ENCODE data around the gene HDLBP. TPM values are rescaled to one million over a fixed set of nuclear protein-coding genes. Genes with fewer than 3 reads are reported as not detected.

HDLBP gene
- total and polyA plus RNA-seq, 2 of the 4 experiments (the other 2 are of a cell fraction), result 648 to 1,165 TPM

DNA sequence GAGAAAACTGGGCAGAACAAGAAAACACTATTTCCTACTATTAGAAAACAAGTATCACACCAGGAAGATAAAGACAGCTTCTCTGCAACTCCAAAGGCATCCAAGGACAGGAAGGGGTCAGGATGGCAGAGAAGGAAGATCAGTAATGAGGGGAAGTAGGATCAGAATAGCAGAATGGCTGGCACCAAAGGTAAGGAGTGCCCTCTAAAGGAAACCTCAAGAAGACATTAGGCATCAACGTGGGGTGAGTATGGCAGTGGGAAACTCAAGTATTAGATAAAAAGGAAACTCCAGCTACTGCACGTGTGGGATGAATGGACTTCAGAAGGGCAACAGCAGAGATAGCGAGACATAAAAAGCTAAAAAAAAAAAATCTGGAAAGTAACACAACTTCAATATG is 25.9 kb downstream of the HDLBP start:
- no CpG with 5 or more reads among the region's 3 CpGs for WGBS, 2 experiments (ENCODE audit: extremely low coverage in 2 of 2, insufficient read length in 1 of 2)
- CTCF ChIA-PET, result interaction anchor here (1.3 kb wide), 1 partner anchor 9 kb away, joined by 4 read pairs; no protein-coding TSS in a partner anchor
- Histone ChIP-seq H3K9me3 (ENCODE audit: control insufficient read depth, insufficient read depth, low read length) (no peaks in the 10 kb centered on the region), H3K9ac (ENCODE audit: low read depth, low read length) (no peak overlapping the region), H3K4me3 (ENCODE audit: insufficient read depth, low read depth, low read length) (no peak overlapping the region), H2AK5ac (ENCODE audit: low read depth, low read length) (no peak overlapping the region), H3K27ac (ENCODE audit: insufficient read depth, low read length) (no peak overlapping the region), H3K14ac (replicated peaks; ENCODE audit: low read depth, low read length) (no peak overlapping the region), H2BK120ac (ENCODE audit: low read depth, low read length) (no peak overlapping the region), H3K23ac (ENCODE audit: low read depth, low read length) (no peak overlapping the region), H3K18ac (ENCODE audit: low read depth, low read length) (no peak overlapping the region), H3K4me1 (ENCODE audit: control insufficient read depth, insufficient read depth, low read length) (peaks cover 3% of the 10 kb centered on the region; the same call in 1 of the 2 replicates), H2BK15ac (ENCODE audit: low read depth, low read length) (no peak overlapping the region), H2BK20ac (ENCODE audit: low read depth, low read length) (no peak overlapping the region), H3K4ac (ENCODE audit: low read depth, low read length) (no peak overlapping the region), H3K36me3 (ENCODE audit: control insufficient read depth, insufficient read depth, low read length) (peaks cover 1% of the 10 kb centered on the region), H3K9me1 (ENCODE audit: insufficient read depth, low read length) (peaks cover 36% of the 10 kb centered on the region), H3K79me1 (ENCODE audit: low read depth in 1 of 2, low read length in 2 of 2) (peaks cover 40 to 88% of the 10 kb centered on the region in 2 experiments), H2AK9ac (replicated peaks; ENCODE audit: low read depth, low read length, poor library complexity) (no peak overlapping the region), H2BK5ac (ENCODE audit: low read depth, low read length, poor library complexity, severe bottlenecking) (no peak overlapping the region), H3K56ac (ENCODE audit: extremely low read depth, insufficient read depth, low read length) (no peak overlapping the region), H3K27me3 (ENCODE audit: control insufficient read depth, insufficient read depth, low read length) (no peaks in the 10 kb centered on the region), H4K91ac (ENCODE audit: insufficient read depth, low read depth, low read length) (no peak overlapping the region), H4K8ac (ENCODE audit: low read depth in 2 of 2, low read length in 2 of 2) (no peak overlapping the region), H4K20me1 (ENCODE audit: insufficient read depth, low read length) (peaks cover 83% of the 10 kb centered on the region), H2AFZ (replicated peaks; ENCODE audit: low read length, poor library complexity) (no peak overlapping the region), H3K4me2 (ENCODE audit: low read depth, low read length) (no peak overlapping the region), H4K5ac (ENCODE audit: low read depth, low read length) (no peak overlapping the region)
- no TSS peak for BruUV-seq (replicated peaks)
- ATAC-seq (ENCODE audit: low read depth) (no peak), DNase-seq (no peak)
- dilution Hi-C loops (cut with HindIII; ENCODE audit: low sequenced_read_pairs, unreplicated experiment) (no loop called here), in situ Hi-C loops (cut with MboI; ENCODE audit: low sequenced_read_pairs) (no loop called here), intact Hi-C loops (cut with micrococcal nuclease) (no loop called here)
- TF ChIP-seq, protein P1, sequence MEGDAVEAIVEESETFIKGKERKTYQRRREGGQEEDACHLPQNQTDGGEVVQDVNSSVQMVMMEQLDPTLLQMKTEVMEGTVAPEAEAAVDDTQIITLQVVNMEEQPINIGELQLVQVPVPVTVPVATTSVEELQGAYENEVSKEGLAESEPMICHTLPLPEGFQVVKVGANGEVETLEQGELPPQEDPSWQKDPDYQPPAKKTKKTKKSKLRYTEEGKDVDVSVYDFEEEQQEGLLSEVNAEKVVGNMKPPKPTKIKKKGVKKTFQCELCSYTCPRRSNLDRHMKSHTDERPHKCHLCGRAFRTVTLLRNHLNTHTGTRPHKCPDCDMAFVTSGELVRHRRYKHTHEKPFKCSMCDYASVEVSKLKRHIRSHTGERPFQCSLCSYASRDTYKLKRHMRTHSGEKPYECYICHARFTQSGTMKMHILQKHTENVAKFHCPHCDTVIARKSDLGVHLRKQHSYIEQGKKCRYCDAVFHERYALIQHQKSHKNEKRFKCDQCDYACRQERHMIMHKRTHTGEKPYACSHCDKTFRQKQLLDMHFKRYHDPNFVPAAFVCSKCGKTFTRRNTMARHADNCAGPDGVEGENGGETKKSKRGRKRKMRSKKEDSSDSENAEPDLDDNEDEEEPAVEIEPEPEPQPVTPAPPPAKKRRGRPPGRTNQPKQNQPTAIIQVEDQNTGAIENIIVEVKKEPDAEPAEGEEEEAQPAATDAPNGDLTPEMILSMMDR (conservative IDR thresholded peaks at IDR 0.05; ENCODE audit: low read depth, low read length), result no peak
- no peak for TF ChIP-seq CEBPB (IDR thresholded peaks at IDR 0.05; ENCODE audit: low read depth, low read length)
- TF ChIP-seq MAZ (IDR thresholded peaks at IDR 0.05; ENCODE audit: borderline replicate concordance, low read depth, low read length), result no peak
- no peak for TF ChIP-seq RFX5 (IDR thresholded peaks at IDR 0.05; ENCODE audit: low read depth, low read length)
- TF ChIP-seq NFE2L2 (IDR thresholded peaks at IDR 0.05; ENCODE audit: low read depth, low read length), result no peak
- TF ChIP-seq, protein P2, sequence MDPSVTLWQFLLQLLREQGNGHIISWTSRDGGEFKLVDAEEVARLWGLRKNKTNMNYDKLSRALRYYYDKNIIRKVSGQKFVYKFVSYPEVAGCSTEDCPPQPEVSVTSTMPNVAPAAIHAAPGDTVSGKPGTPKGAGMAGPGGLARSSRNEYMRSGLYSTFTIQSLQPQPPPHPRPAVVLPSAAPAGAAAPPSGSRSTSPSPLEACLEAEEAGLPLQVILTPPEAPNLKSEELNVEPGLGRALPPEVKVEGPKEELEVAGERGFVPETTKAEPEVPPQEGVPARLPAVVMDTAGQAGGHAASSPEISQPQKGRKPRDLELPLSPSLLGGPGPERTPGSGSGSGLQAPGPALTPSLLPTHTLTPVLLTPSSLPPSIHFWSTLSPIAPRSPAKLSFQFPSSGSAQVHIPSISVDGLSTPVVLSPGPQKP (IDR thresholded peaks at IDR 0.05; ENCODE audit: borderline replicate concordance, low read depth, low read length), result no peak
- no peak for TF ChIP-seq POLR2A (IDR thresholded peaks at IDR 0.05; ENCODE audit: low read depth, low read length)
- no peak for TF ChIP-seq BHLHE40 (IDR thresholded peaks at IDR 0.05; ENCODE audit: low read depth, low read length)
- TF ChIP-seq MAFK (IDR thresholded peaks at IDR 0.05; ENCODE audit: low read depth, low read length), result no peak
- TF ChIP-seq SMC3 (IDR thresholded peaks at IDR 0.05; ENCODE audit: low read depth, low read length), result no peak
- no peak for TF ChIP-seq RAD21 (IDR thresholded peaks at IDR 0.05; ENCODE audit: low read length)
- TF ChIP-seq MXI1 (IDR thresholded peaks at IDR 0.05; ENCODE audit: borderline replicate concordance, low read depth, low read length), result no peak
- TF ChIP-seq, protein P3, sequence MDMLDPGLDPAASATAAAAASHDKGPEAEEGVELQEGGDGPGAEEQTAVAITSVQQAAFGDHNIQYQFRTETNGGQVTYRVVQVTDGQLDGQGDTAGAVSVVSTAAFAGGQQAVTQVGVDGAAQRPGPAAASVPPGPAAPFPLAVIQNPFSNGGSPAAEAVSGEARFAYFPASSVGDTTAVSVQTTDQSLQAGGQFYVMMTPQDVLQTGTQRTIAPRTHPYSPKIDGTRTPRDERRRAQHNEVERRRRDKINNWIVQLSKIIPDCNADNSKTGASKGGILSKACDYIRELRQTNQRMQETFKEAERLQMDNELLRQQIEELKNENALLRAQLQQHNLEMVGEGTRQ (IDR thresholded peaks at IDR 0.05; ENCODE audit: low read depth, low read length), result no peak
- TF ChIP-seq RCOR1 (IDR thresholded peaks at IDR 0.05; ENCODE audit: insufficient replicate concordance, low read length), result no peak
- no peak for TF ChIP-seq FOS (IDR thresholded peaks at IDR 0.05; ENCODE audit: low read depth, low read length)
- no peak for TF ChIP-seq CHD1 (IDR thresholded peaks at IDR 0.05; ENCODE audit: low read depth, low read length)
- POLR2A ChIA-PET (ENCODE audit: unreplicated experiment), result no interaction called here
